GM19035 (cell line): ENCODE results near the gene FKBP2.

ENCODE experiments used
- ATAC-seq: cut with Tn5 transposase; IDR thresholded peaks from one replicate; pipeline ENCODE4 v1.9.1; 2021; ENCODE audit not compliant: unreplicated experiment

Gene FKBP2

GRCh38 chr11:64249038-64249437, 8.1 kb downstream of the FKBP2 start:
- no peak for ATAC-seq

- ATAC-seq: no peak
These were observed 8.9 kb downstream of the FKBP2 start for GRCh38 chr11:64249563-64250414.

- no peak for ATAC-seq
These were observed 9.6 kb downstream of the FKBP2 start for GRCh38 chr11:64250415-64251015.

DNA sequence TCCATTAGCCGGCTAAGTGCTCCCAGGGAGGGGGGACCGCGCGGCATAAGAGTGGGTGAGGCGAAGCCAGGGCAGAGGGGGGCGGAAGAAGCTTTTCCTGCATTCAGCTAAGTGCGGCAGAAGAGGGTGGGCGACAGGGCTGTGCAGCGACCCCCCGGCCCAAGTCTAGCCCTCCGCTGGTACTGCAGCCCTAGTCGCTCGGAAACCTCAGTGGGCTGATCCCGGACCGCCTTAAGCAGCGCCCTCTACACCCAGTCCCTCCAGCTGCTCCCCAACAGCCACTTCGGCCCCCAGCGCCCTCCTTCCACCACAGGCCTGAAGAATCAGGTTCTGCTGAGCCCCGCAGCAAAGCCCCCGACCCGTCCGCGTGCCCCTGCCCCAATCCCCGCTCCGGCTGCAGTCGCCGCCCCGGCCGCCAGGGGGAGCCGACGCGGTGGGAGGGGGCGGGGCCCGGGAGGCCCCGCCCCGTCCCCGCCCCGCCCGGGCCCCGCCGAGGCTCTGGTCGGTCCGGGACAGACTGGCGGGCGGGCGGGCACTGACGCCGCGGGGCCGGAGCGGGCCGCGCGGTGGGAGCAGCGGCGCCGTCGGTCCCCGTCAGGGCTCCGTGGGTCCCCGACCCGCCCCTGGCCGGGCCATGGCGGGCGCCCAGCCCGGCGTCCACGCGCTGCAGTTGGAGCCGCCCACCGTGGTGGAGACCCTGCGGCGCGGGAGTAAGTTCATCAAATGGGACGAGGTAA, 10.3 kb downstream of the FKBP2 start, which contains the start of gene PLCB3:
TSS of gene PLCB3 (plus strand) at position 515 of the 737 bp plus-strand sequence. CDS start at position 635, 120 bp downstream.
- peak; percentile 47 for ATAC-seq

DNA sequence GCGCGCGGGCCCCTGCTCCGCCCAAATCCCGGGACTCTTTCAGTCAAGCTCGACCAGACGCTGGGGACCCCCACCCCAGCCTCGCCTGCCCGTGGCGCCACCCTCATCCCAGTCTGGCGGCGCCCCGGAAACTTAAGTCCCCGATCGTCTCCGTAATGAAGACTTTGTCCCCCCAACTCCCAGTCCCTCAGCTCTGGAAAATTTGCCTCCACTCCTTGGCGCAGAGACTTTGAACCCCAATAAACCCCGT, 10.8 kb downstream of the FKBP2 start:
- no peak for ATAC-seq

DNA sequence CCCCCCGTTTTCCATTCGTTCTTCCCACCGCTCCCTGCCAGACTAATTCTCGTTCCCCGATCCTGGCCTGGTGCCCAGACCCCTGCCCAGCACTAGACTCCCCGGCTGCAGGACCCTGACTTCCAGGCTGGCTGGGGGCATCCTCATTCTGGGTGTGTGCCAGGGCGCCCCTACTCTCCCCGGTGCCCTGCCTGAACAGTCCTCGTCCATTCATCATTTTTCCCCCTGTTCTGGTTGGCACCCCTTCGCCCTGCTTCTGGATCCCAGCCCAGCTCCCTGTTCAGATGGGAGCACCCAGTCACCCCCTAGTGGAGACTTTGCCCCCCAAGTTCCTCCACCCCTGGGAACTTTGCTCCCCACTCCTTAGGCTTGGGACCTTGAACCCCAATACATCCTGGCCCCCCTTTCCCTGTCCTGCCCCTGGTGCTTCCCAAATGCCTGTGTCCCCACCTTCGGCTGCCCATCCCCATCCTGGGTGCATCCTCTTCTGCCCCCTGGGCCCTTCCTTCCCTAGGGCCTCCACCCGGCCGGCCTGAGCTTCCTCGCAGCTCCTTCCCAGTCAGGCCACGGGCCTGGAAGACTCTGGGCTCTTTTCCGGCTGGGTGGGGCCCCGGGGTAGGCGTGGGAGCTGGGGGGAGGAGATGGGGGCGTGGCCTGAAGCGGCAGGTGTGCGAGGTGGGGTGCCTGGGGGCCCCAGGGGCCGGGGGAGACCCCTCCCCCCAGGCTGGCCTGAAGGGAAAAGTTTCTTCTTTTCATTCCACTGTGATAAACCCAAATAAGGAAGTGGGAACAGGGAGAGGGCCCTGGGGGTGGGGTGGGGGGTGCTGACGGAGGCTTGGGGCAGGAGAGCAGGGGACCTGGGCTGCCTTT, 11.3 kb downstream of the FKBP2 start:
- no peak for ATAC-seq

- ATAC-seq: no peak
These were observed 12.1 kb downstream of the FKBP2 start for GRCh38 chr11:64253043-64253442.

DNA sequence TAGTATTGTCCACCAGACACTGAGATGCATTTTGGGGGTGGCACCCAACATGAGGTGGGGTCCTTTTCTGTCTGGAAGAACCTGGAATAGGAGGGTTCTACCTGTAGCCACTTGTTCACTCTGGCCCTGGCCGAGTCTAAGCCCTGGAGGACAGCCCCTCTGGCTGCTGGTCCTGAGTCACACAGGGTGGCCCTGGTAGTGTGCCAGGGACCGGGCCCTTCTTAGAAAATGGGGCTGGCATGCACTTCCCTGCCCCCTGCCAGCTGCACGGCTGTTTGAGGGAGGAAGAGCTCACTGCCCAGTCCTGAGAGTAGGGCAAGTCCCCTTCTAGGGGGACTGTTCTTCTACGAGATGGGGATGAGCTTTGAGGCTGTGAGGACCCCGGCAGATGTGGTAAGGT, 12.6 kb downstream of the FKBP2 start:
- no peak for ATAC-seq

GRCh38 chr11:64254326-64254725, 13.4 kb downstream of the FKBP2 start:
- no peak for ATAC-seq

- no peak for ATAC-seq
These were observed 14.5 kb downstream of the FKBP2 start for GRCh38 chr11:64255135-64256128.

DNA sequence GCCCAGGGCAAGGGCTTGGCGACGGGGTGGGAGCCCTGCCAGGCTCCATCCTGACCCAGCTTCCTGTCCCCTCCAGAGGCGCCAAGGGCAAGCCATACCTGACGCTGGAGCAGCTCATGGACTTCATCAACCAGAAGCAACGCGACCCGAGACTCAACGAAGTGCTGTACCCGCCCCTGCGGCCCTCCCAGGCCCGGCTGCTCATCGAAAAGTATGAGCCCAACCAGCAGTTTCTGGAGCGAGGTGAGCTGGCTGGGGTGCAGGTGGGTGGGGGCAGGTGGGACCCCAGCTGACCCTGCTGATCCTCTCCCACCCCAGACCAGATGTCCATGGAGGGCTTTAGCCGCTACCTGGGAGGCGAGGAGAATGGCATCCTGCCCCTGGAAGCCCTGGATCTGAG, 15.4 kb downstream of the FKBP2 start:
- no peak for ATAC-seq

DNA sequence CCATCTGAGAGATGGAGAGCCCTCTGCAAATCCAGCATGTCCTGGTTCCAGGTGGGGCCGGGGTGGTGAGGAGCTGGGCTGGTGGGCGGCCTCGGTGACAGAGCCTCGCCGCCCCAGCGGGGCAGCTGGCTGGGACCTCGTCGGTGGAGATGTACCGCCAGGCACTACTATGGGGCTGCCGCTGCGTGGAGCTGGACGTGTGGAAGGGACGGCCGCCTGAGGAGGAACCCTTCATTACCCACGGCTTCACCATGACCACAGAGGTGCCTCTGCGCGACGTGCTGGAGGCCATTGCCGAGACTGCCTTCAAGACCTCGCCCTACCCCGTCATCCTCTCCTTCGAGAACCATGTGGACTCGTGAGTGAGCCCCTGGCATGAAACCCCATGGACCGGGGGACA, 17.5 kb downstream of the FKBP2 start:
- no peak for ATAC-seq

DNA sequence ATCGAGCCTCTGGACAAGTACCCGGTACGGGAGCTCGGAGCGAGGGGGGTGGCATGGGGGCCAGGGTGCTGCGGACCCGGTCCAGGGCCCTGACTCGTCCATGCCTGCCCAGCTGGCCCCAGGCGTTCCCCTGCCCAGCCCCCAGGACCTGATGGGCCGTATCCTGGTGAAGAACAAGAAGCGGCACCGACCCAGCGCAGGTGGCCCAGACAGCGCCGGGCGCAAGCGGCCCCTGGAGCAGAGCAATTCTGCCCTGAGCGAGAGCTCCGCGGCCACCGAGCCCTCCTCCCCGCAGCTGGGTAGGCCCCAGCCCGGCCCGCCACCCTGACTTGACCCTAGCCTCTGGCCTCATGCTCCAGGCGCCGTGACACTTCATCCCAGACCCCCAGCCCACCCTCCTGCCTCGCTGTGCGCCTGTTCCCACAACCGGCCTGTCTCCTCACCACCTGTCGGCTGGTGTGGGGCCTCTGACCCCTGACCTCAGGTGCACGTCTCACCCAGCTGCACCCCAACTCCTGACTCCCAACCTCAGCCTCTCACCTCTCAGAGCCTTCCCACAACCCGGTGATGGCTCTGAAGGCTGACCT, 18.1 kb downstream of the FKBP2 start:
- no peak for ATAC-seq

GRCh38 chr11:64259533-64260067, 18.7 kb downstream of the FKBP2 start:
- ATAC-seq: no peak

DNA sequence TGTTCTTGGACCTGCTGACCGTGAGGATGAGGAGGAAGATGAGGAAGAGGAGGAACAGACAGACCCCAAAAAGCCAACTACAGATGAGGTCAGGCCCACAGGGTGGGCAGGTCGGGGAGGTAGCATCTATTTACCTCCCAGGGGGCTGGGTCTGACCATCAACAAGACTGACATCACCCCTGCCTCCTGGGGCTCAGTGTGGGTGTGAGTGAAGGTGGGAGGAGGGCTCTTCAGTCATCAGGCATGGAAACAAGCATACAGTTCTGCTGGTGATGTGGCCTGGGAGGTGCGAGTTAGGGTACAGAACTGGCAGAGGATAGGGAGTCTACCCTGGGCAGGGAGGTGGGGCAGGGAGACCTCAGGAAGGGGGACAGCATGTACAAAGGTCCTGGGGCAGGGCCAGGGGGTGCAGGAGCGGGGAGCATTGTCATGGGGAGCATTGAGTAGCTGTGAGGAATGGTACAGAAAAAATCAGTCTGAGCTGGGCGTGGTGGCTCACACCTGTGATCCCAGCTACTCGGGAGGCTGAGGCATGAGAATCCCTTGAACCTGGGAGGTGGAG, 19.3 kb downstream of the FKBP2 start:
- ATAC-seq: no peak

GRCh38 chr11:64261556-64262080, 20.7 kb downstream of the FKBP2 start:
- no peak for ATAC-seq

DNA sequence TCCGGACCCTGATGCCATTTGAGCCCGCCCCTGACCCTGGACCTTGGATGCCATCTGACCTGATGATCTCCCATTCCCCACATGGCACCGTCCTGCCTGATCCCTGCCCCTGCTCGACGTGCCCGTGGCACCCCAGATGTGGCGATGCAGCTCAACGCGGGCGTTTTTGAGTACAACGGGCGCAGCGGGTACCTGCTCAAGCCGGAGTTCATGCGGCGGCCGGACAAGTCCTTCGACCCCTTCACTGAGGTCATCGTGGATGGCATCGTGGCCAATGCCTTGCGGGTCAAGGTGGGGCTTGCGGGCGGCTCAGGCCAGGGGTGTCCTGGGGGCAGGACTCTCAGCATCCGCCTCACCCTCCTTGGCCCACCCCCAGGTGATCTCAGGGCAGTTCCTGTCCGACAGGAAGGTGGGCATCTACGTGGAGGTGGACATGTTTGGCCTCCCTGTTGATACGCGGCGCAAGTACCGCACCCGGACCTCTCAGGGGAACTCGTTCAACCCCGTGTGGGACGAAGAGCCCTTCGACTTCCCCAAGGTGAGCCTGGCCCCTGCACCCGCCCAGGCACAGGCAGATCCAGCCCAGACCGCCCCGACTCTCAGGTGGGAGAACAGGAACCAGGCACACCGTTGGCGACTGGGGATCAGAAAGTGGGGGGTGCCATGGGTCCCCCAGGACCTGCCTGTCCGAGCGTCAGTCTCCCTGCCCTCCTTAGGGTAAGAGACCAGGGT, 21.5 kb downstream of the FKBP2 start:
- ATAC-seq: no peak
